Panc1 (cell line): ENCODE measurements around the gene SLAMF1. TPM values are rescaled to one million over a fixed set of nuclear protein-coding genes. Genes with fewer than 3 reads are reported as not detected.

Experiments
- ATAC-seq: fragments of 200-7000 bp; cut with Tn5 transposase; 2 replicates; pipeline ENCODE4 v1.9.1; 2020; ENCODE audit warnings: mild to moderate bottlenecking, moderate library complexity
- BruUV-seq: library from RNA; stranded (reverse); fragments of 400-500 nt; replicated peaks from 2 replicates; lab custom pipeline; 2021; lab: Mats Ljungman, UMichigan
- CTCF ChIA-PET: fragments of 300-600 bp; sonication (Branson Sonifier 250); formaldehyde crosslinking; loops from one replicate; lab custom pipeline; 2022; ENCODE audit warnings: antibody characterized with exemption; lab: Charles Lee
- POLR2A ChIA-PET: fragments of 300-600 bp; sonication (Branson Sonifier 250); formaldehyde crosslinking; loops from one replicate; lab custom pipeline; 2022; ENCODE audit warnings: antibody characterized with exemption; lab: Charles Lee
- DNase-seq: peaks from one replicate; pipeline ENCODE4 v3.0.0-alpha.2; 2010; ENCODE audit warnings: low read depth, low spot score
- H3K27ac ChIP-seq: 2 replicates; pipeline ENCODE4 v1.5.1; 2011; ENCODE audit warnings: mild to moderate bottlenecking, low read length, inconsistent platforms
- H3K27me3 ChIP-seq: fragments of 200-500 bp; sonication (Bioruptor generic); 2 replicates; pipeline ENCODE4 v1.6.0; 2014; ENCODE audit warnings: low read length, inconsistent platforms; ENCODE audit not compliant: control insufficient read depth, insufficient read depth
- H3K36me3 ChIP-seq: fragments of 200-500 bp; sonication (Bioruptor generic); 2 replicates; pipeline ENCODE4 v1.5.1; 2014; ENCODE audit warnings: inconsistent platforms, mild to moderate bottlenecking, low read length, moderate library complexity; ENCODE audit not compliant: control insufficient read depth, insufficient read depth
- H3K4me1 ChIP-seq: 2 replicates; pipeline ENCODE4 v1.5.1; 2011; ENCODE audit warnings: inconsistent platforms, mild to moderate bottlenecking, low read length, moderate library complexity; ENCODE audit not compliant: control insufficient read depth, insufficient read depth
- H3K4me3 ChIP-seq, 2 experiments: 2 replicates each; pipeline ENCODE4 v1.5.1; 2011 to 2012; ENCODE audit warnings: low read depth in 2 of 2, low read length in 2 of 2, mild to moderate bottlenecking in 2 of 2, inconsistent platforms in 1 of 2, moderate library complexity in 1 of 2
- H3K9me3 ChIP-seq: fragments of 200-500 bp; sonication (Bioruptor generic); 2 replicates; pipeline ENCODE4 v1.5.1; 2014; ENCODE audit warnings: low read depth, mild to moderate bottlenecking, inconsistent platforms, low read length, moderate library complexity; ENCODE audit not compliant: control insufficient read depth, insufficient read depth
- POLR2AphosphoS5 ChIP-seq: IDR thresholded peaks from 2 replicates; pipeline ENCODE4 v1.6.1; 2012; ENCODE audit warnings: mild to moderate bottlenecking, low read depth, low read length, moderate library complexity
- SIN3A ChIP-seq: IDR thresholded peaks from 2 replicates; pipeline ENCODE4 v1.6.1; 2012; ENCODE audit warnings: low read depth, mild to moderate bottlenecking, low read length, moderate library complexity, borderline replicate concordance; ENCODE audit not compliant: insufficient read depth
- TCF7L2 ChIP-seq: IDR thresholded peaks from 2 replicates; pipeline ENCODE4 v1.6.1; 2011; ENCODE audit warnings: mild to moderate bottlenecking, low read depth, low read length, inconsistent platforms
- in situ Hi-C: cut with HindIII; loops from 2 replicates; pipeline ENCODE4 v1.10.0; 2016; ENCODE audit warnings: low sequenced_read_pairs, low pct_unique_long_range_greater_than_20kb
- intact Hi-C: fragments of 100-400 bp; cut with micrococcal nuclease; formaldehyde crosslinking; loops from one replicate; pipeline ENCODE4 v1.10.0; 2022; ENCODE audit not compliant: unreplicated experiment
- total RNA-seq: library from RNA; stranded (reverse); gene quantifications from one replicate; pipeline ENCODE4 v1.2.1, GENCODE V29; 2021; ENCODE audit not compliant: unreplicated experiment
- TF ChIP-seq, protein P1 (sequence below), 2 experiments: IDR thresholded peaks; 2 replicates each; pipeline ENCODE4 v1.6.1; 2011 to 2012; ENCODE audit warnings: low read depth in 2 of 2, control low read depth in 1 of 2, low read length in 1 of 2, mild to moderate bottlenecking in 1 of 2, moderate library complexity in 1 of 2; ENCODE audit not compliant: insufficient read depth in 1 of 2
- TF ChIP-seq, protein P2 (sequence below): fragments of 450-650 bp; IDR thresholded peaks from 2 replicates; pipeline ENCODE4 v1.5.1; 2017; ENCODE audit warnings: mild to moderate bottlenecking

The SLAMF1 gene
- total RNA-seq, 1 experiment from 2014 or later = not detected

GRCh38 chr1:160669802-160670201 lies 23.0 kb upstream of the SLAMF1 start:
- ATAC-seq (no peak), DNase-seq (no peak)
- BruUV-seq = no TSS peak
- Histone ChIP-seq H3K27me3 (0 out of 2 replicates have a peak, but pooled peaks cover 5% of the 10 kb centered on the region), H3K4me3 (no peak overlapping the region), H3K9me3 (no peaks in the 10 kb centered on the region), H3K36me3 (no peaks in the 10 kb centered on the region), H3K4me1 (no peaks in the 10 kb centered on the region), H3K27ac (no peak overlapping the region)
- TF ChIP-seq SIN3A = no peak
- TF ChIP-seq, protein P1, sequence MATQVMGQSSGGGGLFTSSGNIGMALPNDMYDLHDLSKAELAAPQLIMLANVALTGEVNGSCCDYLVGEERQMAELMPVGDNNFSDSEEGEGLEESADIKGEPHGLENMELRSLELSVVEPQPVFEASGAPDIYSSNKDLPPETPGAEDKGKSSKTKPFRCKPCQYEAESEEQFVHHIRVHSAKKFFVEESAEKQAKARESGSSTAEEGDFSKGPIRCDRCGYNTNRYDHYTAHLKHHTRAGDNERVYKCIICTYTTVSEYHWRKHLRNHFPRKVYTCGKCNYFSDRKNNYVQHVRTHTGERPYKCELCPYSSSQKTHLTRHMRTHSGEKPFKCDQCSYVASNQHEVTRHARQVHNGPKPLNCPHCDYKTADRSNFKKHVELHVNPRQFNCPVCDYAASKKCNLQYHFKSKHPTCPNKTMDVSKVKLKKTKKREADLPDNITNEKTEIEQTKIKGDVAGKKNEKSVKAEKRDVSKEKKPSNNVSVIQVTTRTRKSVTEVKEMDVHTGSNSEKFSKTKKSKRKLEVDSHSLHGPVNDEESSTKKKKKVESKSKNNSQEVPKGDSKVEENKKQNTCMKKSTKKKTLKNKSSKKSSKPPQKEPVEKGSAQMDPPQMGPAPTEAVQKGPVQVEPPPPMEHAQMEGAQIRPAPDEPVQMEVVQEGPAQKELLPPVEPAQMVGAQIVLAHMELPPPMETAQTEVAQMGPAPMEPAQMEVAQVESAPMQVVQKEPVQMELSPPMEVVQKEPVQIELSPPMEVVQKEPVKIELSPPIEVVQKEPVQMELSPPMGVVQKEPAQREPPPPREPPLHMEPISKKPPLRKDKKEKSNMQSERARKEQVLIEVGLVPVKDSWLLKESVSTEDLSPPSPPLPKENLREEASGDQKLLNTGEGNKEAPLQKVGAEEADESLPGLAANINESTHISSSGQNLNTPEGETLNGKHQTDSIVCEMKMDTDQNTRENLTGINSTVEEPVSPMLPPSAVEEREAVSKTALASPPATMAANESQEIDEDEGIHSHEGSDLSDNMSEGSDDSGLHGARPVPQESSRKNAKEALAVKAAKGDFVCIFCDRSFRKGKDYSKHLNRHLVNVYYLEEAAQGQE (IDR thresholded peaks at IDR 0.05; ENCODE audit: insufficient read depth in 1 of 2, low read depth in 2 of 2, low read length in 1 of 2) = no peak
- no peak for TF ChIP-seq POLR2AphosphoS5
- no peak for TF ChIP-seq TCF7L2
- TF ChIP-seq, protein P2, sequence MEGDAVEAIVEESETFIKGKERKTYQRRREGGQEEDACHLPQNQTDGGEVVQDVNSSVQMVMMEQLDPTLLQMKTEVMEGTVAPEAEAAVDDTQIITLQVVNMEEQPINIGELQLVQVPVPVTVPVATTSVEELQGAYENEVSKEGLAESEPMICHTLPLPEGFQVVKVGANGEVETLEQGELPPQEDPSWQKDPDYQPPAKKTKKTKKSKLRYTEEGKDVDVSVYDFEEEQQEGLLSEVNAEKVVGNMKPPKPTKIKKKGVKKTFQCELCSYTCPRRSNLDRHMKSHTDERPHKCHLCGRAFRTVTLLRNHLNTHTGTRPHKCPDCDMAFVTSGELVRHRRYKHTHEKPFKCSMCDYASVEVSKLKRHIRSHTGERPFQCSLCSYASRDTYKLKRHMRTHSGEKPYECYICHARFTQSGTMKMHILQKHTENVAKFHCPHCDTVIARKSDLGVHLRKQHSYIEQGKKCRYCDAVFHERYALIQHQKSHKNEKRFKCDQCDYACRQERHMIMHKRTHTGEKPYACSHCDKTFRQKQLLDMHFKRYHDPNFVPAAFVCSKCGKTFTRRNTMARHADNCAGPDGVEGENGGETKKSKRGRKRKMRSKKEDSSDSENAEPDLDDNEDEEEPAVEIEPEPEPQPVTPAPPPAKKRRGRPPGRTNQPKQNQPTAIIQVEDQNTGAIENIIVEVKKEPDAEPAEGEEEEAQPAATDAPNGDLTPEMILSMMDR = no peak
- in situ Hi-C loops = no loop called here
- CTCF ChIA-PET = no interaction called here
- intact Hi-C loops = no loop called here
- POLR2A ChIA-PET = no interaction called here

DNA sequence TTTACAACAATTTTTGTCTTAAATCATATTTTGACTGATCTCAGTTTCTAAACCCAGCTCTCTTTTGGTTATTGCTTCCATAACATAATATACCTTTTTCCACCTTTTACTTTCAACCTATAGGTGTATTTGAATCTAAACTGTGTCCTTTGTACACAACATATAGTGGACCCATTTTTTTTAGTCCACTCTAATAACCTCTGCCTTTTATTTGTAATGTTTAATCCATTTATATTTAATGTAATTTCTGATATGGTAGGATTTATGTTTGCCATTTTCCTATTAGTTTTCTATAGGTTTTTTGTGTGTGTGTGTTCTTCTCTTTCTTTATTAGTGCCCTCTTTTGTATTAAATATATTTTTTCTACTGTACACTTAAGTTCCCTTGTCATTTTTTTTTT lies 22.4 kb upstream of the SLAMF1 start:
- no peak for TF ChIP-seq TCF7L2
- H3K9me3 ChIP-seq = no peaks in the 10 kb centered on the region

GRCh38 chr1:160667896-160668295 lies 21.1 kb upstream of the SLAMF1 start:
- intact Hi-C loops (no loop called here), in situ Hi-C loops (no loop called here)
- Histone ChIP-seq H3K9me3 (no peaks in the 10 kb centered on the region), H3K4me3 (no peak overlapping the region), H3K27me3 (0 out of 2 replicates have a peak, but pooled peaks cover 5% of the 10 kb centered on the region), H3K4me1 (no peaks in the 10 kb centered on the region), H3K36me3 (no peaks in the 10 kb centered on the region), H3K27ac (no peak overlapping the region)
- TF ChIP-seq SIN3A = no peak
- no peak for TF ChIP-seq TCF7L2
- TF ChIP-seq, protein P2 = no peak
- no peak for TF ChIP-seq POLR2AphosphoS5
- TF ChIP-seq, protein P1 (IDR thresholded peaks at IDR 0.05; ENCODE audit: insufficient read depth in 1 of 2, low read depth in 2 of 2, low read length in 1 of 2) = no peak
- POLR2A ChIA-PET = no interaction called here
- BruUV-seq = no TSS peak
- DNase-seq = no peak
- CTCF ChIA-PET = no interaction called here
- no peak for ATAC-seq

More for the DNA sequence above, 22.4 kb upstream of the SLAMF1 start:
- ChIA-PET POLR2A (no interaction called here), CTCF (no interaction called here)
- 0 out of 2 replicates have a peak, but pooled peaks cover 5% of the 10 kb centered on the region for H3K27me3 ChIP-seq
- H3K4me3 ChIP-seq = no peak overlapping the region
- no TSS peak for BruUV-seq
- no peaks in the 10 kb centered on the region for H3K36me3 ChIP-seq
- H3K27ac ChIP-seq = no peak overlapping the region
- in situ Hi-C loops = no loop called here
- intact Hi-C loops = no loop called here
- H3K4me1 ChIP-seq = no peaks in the 10 kb centered on the region
- ATAC-seq (no peak), DNase-seq (no peak)
